Activated CD8-positive, alpha-beta memory T cell treated with anti-CD3 and anti-CD28 coated beads, Interleukin-2, amount 50 U/mL, for 4 hours (primary cell): ENCODE data around the gene ZKSCAN4.

ENCODE experiments used
- DNase-seq: peaks from one replicate; pipeline ENCODE4 v3.0.0-alpha.2; 2020

The ZKSCAN4 gene

DNA sequence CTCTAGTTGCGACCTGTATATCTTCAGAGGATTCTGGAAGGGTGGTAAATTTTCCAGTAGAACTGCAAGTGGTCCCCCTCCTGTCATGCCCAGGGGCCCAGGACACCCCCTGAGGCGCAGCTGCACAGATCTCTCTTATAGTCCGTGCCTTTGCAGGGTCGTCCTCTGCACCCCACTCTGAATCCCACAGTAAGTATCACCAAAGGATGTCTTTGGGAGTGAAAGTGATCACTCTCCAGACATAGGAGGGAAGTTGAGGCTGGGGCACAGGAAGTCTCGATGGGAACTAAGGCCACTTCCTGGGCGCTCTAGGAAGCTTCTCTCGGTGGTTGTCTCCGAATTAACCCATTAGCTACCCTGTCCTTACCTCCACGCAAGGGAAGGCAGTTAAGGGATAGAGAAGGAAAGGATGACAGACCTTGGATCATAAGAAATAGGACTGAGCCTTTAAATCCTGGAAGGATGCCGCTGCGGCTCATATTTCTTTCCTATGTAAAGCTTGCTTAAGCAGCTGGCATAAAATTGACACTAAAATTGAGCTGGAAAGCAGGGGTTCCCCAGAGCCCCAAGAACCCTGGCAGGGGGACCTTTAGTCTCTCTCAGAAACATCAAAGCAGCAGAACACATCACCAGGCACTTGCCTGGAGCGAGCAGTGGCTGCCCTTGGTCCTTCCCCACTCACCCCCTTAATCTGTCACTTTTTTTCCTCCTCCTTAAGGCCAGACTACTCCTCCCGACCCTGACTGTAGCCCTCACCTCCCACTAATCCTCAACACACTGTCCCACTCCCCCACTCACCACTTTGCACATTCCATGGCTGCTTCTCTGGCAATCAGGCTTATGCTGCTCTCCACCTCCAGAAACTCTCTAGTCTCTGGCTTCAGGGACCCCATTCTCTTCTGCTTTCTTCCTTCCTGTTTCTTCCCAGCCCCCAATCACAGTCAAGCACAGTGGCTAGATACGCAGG lies at the start of gene ZKSCAN4:
Gene ZKSCAN4, minus strand, starts transcription at position 261 of the 967 bp plus-strand sequence. CDS start 289 bp downstream, outside the sequence.
- DNase-seq, result peak; percentile 78

DNA sequence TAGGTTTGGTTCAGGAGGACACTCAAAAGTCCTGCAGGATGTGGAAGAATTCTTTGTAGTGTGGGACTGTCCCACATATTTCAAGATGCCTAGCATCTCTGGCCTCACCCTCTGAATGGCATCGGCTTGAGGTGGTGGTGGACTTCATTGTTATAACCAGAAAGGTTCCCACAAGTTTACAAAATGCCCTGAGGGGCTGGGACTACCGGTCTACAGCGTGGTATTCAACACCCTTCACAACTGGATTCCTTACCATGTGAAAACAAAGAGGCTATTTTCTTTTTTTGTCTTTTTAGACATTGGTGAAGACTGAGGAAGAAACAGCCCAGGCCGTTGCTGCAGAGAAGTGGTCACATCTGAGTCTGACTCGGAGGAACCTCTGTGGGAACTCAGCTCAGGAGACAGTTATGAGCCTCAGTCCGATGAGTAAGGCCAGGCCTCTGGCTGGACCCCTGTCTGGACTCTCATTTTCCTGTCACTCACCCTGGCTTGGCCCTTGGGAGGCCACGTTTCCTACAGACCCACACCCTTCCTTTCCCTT lies 44.5 kb upstream of the ZKSCAN4 start:
- no peak for DNase-seq

GRCh38 chr6:28295326-28295725 lies 43.3 kb upstream of the ZKSCAN4 start:
- no peak for DNase-seq

- DNase-seq, result no peak
Measured at GRCh38 chr6:28291573-28291972, 39.5 kb upstream of the ZKSCAN4 start.

- no peak for DNase-seq
Measured at GRCh38 chr6:28282926-28283325, 30.9 kb upstream of the ZKSCAN4 start.

DNA sequence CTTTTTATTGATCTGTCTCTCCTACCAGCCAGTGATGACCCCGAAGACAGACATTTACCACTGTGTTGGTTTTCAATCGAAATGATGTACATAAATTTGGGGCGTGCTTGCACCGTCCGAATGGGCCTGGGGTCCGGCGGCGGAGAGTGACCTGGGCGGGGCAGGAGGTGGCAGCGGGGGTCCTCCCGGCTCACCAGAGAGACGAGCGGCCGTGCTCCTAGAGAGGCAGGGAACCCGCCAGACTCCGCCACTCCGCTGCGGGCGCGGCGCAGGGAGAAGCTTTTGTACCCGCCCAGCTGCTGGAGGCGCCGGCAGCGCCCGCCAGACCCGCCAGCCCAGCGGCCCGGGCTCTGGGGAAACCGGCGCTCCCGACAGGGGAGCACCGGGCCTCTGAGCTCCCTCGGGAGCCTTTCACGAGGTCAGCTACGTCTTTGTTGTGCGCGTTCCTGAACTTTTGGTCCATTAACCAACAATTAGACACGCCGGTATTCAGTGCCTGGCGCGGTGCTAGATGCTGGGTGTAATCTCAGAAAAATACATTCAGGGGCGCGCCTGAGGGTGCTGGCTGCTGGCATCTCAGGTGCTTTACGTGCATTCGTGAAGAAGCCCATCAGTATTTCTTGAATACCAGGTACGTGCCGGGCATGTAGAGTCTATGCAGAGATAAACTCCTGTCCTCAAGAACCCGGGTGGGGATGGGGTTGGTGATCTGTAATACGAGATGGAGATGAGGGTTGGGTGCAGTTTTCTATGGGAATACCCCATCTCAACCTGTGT lies 29.4 kb upstream of the ZKSCAN4 start, which contains the start of gene PGBD1:
Gene PGBD1, plus strand, starts transcription at position 285 of the 777 bp plus-strand sequence. CDS start 2,242 bp downstream, outside the sequence.
- peak; percentile 54 for DNase-seq

- no peak for DNase-seq
Measured at GRCh38 chr6:28280595-28281287, 28.7 kb upstream of the ZKSCAN4 start.

GRCh38 chr6:28277746-28278145 lies 25.7 kb upstream of the ZKSCAN4 start:
- no peak for DNase-seq

DNA sequence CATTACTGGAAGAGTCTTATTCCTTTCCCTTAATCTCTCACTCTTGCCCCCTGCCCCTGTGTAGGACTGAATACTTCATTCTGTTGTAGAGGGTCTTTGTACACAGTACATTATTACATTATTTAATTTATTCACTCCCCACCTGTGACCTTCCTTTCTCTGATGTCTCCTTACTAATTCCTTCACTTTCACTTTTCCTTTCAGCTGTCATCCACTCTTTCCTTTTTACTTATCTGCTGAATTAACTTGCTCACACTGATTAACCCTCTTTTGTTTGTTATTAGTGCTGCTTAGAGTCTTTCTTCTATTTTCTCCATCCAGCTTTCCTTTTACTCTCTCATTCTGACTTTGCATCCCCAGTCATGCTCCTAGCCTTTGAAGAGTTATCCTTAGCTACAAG lies 22.8 kb upstream of the ZKSCAN4 start:
- DNase-seq, result no peak

DNA sequence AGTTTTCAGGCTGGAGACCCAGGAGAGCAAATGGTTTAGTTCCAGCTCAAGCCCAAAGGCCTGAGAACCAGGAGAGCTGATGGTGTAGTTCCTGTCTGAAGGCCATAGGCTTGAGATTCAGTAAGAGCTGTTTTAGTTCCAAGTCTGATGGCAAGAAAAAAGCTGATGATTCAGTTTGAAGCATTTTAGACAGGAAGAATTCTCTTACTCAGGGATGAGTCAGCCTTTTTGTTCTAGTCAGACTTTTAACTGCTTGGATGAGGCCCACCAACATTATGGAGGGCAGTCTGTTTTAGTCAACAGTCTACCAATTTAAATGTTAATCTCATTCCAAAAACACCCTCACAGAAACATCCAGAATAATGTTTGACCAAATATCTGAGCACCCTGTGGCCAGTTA lies 17.4 kb upstream of the ZKSCAN4 start:
- no peak for DNase-seq

DNA sequence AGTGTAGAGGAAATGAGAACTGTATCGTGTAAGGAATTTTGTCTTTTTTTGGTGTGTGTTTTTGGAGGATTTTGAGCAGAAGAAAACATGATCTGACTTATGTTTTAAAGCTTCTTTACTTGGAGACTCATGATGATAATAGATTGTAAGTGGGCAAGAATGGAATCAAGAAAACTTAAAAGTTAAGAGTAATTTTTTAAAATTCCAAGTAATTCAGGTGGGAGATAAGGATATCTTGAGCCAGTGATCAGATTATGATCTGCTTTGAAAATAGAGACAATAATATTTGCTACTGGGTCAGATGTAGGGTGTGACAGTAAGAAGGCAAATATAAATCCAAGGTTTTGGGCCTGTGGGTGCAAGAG lies 15.6 kb upstream of the ZKSCAN4 start:
- DNase-seq, result no peak

- peak; percentile 88 for DNase-seq
Measured at GRCh38 chr6:28266962-28267694, 15.1 kb upstream of the ZKSCAN4 start, which contains the start of gene ZSCAN26. Gene ZSCAN26 (plus strand): TSS chr6:28267143. CDS start chr6:28271920, 4,777 bp downstream.

DNA sequence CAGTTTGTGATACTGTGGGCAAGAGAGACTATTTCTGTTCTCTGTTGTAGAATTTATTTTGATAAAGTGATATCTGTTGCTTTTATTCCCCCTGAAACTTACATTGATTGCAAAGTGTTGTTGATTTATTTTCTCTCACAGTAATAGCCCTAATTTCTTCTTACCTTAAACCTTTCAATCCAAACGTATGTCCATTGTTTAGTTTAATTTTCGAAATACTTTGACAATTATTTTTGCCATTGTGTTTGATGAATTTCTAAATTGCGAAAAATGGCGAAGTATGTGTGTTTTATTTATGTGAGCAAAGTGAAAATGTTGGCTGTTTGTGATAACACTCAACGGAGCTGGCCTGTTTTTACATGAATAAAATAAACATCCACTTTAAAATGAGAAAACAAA lies 14.5 kb upstream of the ZKSCAN4 start:
- no peak for DNase-seq

DNA sequence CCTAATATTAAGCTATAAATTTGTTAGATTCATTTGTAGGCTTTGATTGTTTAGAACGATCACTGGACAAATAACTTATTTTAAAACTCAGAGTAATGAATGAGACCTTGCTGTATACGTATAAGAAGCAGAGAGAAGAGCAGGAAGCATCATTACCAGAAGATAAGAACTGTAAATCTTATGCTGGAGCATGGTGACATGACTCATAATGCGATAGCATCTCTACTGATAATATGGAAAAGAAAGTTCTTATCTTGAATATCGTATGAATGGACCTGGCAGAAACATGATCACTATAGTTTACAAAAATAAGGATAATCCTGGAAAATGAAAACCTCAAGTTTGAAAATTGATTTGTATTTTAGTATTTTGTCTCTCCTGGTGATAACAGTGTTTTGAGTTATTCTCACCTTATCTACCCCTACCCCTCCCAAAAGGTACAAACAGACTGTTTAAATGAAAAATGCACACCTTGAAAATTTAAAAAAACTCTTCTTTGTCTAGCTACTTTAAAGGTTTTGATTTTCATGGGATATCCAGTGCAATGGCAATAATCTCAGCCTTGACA lies 12.8 kb upstream of the ZKSCAN4 start:
- DNase-seq, result no peak

- DNase-seq, result no peak
Measured at GRCh38 chr6:28263922-28264321, 11.9 kb upstream of the ZKSCAN4 start.

- DNase-seq, result peak; percentile 68
Measured at GRCh38 chr6:28258877-28259777, 7.1 kb upstream of the ZKSCAN4 start, which contains the start of gene NKAPL. Gene NKAPL (plus strand): TSS chr6:28259297. CDS start chr6:28259372, 75 bp downstream.

GRCh38 chr6:28257042-28257441 lies 5.0 kb upstream of the ZKSCAN4 start:
- DNase-seq, result no peak

- DNase-seq, result no peak
Measured at GRCh38 chr6:28254121-28254519, 2.1 kb upstream of the ZKSCAN4 start.

DNA sequence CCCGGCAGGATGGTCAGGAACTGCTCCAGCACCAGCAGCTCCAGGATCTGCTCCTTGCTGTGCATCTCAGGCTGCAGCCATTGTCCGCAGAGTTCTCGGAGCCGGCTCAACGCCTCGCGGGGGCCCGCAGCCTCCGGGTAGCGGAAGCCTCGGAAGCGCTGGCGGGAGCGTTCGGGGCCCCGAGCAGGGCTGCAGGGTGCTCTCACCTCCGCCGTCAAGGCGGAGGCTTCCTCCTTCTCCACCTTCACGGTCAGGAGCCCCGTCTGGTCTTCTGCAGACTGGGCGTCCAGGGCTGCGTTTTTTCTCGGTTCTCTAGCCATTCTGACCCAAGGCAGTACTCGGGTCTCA lies 434 bp downstream of the ZKSCAN4 start:
- peak; percentile 31 for DNase-seq

GRCh38 chr6:28250747-28251146 lies 1.3 kb downstream of the ZKSCAN4 start:
- no peak for DNase-seq
